GM18951 (cell line): ENCODE results near the gene TRHDE.

Source experiments
- POLR2A ChIP-seq: IDR thresholded peaks from 4 replicates; pipeline ENCODE4 v1.6.1; 2011; ENCODE audit warnings: mild to moderate bottlenecking; ENCODE audit not compliant: insufficient read length, insufficient read depth; ENCODE audit errors: extremely low read depth
- in situ Hi-C: fragments of 300-500 bp; cut with MboI; formaldehyde crosslinking; loops from one replicate; pipeline ENCODE4 v1.12.0; 2022; ENCODE audit warnings: low sequenced_read_pairs, mixed read lengths, inconsistent platforms; ENCODE audit not compliant: unreplicated experiment

Gene TRHDE

GRCh38 chr12:72272091-72272661, at the start of gene TRHDE:
TRHDE (plus strand) TSS chr12:72272370; CDS start chr12:72272644, 274 bp downstream.
- in situ Hi-C loops: no loop called here
- TF ChIP-seq POLR2A: no peak

GRCh38 chr12:72226510-72226909, 45.7 kb upstream of the TRHDE start:
- TF ChIP-seq POLR2A: no peak
- in situ Hi-C loops: no loop called here

DNA sequence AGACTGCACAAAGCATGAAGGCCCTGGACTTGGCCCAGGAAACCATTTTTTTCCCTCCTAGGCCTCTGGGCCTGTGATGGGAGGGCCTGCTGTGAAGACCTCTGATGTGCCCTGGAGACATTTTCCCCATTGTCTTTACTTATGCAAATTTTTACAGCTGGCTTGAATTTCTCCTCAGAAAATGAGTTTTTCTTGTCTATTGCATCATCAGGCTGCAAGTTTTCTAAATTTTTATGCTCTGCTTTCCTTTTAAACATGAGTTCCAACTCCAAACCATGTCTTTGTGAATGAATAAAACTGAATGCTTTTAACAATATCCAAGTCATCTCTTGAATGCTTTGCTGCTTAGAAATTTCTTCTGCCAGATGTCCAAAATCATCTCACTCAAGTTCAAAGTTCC, 43.7 kb upstream of the TRHDE start:
- in situ Hi-C loops: no loop called here

GRCh38 chr12:72230589-72230988, 41.6 kb upstream of the TRHDE start:
- in situ Hi-C loops: no loop called here
- no peak for TF ChIP-seq POLR2A

More for the DNA sequence above, 43.7 kb upstream of the TRHDE start:
- TF ChIP-seq POLR2A: no peak

GRCh38 chr12:72234886-72235285, 37.3 kb upstream of the TRHDE start:
- in situ Hi-C loops: no loop called here
- TF ChIP-seq POLR2A: no peak

DNA sequence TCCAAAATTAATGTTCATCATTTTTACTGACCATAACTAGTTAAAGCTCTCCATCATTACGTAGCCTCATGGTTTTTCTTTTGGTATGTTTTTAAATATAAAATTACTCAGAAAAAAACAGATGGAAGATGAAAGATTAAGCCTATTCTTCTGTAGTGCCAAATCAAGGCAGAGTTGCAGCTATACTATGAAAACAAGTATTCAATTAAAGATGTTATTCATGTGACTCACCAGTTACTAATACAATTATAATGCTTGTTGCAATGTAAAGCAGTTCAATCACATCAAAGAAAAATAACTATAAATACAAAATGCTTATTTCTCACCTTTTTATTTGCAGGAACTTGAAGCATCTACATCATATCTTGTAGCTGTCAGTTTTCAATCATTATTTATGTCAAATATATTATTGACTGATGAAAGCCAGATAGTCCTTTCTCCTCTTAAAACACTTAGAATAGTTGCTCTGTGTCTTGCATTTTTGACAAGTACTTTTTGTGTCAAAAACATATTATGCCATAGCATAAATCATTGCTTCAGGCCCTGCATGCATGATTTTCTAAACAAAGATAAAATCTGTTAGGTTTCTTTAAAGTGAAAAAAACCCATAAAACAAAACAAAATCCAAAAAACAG, 36.0 kb upstream of the TRHDE start:
- in situ Hi-C loops: no loop called here
- no peak for TF ChIP-seq POLR2A

DNA sequence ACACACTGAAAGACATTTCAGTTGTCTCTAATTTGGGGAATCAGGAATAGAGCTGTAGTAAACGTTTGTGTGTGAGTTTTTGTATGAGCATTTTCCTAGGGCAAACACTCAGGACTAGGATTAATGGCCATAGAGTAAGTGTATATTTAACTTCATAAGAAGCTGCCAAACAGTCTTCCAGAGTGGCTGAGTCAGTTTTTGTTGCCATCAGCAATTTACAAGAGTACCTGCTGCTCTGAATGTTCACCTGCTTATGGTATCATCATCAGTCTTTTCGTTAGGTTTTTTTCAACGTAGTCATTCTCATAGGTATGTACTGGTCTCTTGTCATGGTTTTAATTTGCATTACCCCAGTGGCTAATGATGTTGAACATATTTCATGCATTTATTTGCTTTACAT, 30.6 kb upstream of the TRHDE start:
- TF ChIP-seq POLR2A: no peak
- in situ Hi-C loops: no loop called here

- in situ Hi-C loops: no loop called here
Measured at GRCh38 chr12:72242946-72243345, 29.2 kb upstream of the TRHDE start.

GRCh38 chr12:72246370-72246769, 25.8 kb upstream of the TRHDE start:
- no peak for TF ChIP-seq POLR2A
- in situ Hi-C loops: no loop called here

More at GRCh38 chr12:72242946-72243345, 29.2 kb upstream of the TRHDE start:
- no peak for TF ChIP-seq POLR2A

DNA sequence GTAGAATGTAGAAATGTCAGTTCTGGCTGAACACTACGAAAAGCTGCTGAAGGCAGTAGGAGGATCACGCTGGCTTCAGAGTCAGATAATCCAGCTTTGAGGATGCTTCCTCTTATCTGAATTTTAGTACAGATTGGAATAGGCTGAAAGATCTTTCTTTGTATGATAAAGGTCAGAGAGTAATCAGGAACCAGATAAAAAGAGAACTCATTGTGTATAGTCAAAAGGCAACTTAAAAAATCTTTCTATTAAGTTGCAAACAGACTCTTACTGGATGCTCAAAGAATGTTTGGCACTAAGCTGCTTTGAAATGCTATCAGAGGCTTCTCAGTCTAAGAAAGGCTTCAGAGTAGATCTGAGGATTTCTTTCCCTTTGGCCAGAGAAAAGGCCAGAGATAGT, 21.8 kb upstream of the TRHDE start:
- in situ Hi-C loops: no loop called here
- no peak for TF ChIP-seq POLR2A

- no peak for TF ChIP-seq POLR2A
- in situ Hi-C loops: no loop called here
Measured at GRCh38 chr12:72256725-72257124, 15.4 kb upstream of the TRHDE start.

DNA sequence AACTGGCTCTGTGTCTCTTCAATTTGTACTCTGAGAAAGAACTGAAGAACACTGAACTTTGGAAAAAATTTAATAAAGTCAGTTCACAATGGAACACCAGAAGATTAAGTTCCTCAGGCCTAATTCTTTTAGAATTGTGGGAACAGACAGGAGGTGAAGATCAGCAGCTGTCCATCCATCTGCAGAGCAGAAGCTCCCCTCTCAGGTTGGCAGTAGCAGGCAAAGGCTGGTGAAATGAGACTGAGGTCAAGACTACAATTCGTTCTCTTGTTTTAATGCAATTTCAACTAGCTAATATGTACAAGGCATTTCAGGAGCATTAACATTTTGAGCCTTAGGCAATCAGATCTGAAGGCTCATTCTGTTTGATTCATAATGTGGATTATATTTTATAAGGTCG, 10.3 kb upstream of the TRHDE start:
- in situ Hi-C loops: no loop called here
- TF ChIP-seq POLR2A: no peak

DNA sequence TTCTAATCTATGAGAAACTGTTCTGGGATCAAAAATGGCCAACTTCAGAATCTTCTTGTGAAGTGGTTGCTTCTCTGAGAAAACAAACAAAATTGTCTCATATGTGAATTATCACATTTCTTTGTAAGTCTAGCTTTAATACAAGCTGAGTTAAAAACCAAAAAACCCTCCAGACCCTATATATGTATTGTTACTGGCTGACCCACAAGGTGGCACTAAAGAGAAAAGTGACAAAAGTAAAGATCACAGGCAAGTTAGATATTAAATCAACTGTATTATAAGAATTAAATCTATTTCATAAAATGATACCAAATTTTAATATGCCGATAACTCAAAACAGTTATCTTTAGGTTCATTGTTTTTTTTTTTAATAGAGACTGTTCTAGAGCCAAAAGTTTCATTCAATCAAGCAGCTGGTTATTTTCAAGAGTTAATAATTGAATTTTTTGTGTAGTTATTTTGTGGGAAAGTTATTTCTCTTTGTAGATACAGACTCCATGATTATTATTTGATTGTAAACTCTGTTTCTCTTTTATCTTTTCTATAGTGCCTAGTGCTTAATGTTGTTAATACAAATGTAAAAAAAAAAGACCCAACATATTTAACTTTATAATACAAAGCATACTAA, 7.5 kb upstream of the TRHDE start:
- in situ Hi-C loops: no loop called here
- no peak for TF ChIP-seq POLR2A

DNA sequence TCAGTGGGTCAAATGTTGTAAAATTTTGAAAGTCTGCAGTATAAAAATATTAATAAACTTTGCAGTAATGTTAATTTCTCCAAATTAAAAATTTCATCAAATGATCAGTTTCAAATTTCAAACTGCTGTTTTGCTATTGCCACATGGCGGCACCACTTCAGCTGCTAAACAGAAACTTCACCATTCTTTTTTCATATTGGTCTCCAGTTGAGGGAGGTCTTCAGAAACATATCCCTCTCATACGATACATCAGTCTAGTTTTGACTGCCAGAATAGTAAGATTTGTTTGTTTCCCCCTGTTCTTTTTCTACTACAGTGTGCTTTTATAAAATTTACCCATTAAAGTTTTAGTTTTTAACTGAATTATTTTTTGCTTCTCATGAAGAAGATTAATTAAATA, 4.2 kb upstream of the TRHDE start:
- in situ Hi-C loops: no loop called here
- no peak for TF ChIP-seq POLR2A
